Breast epithelium (tissue), 4 donors: Measurements from ENCODE around the gene SNAPC2. TPM values are rescaled to one million over a fixed set of nuclear protein-coding genes. Genes with fewer than 3 reads are reported as not detected.

ENCODE experiments used
- DNase-seq, 2 donors: peaks; one replicate each; pipeline ENCODE4 v3.0.0-alpha.2; 2019; ENCODE audit warnings: low spot score in 2 of 2
- H3K27ac ChIP-seq, 2 donors: fragments of 200-600 bp; sonication (generic) in 1 of 2; one replicate each; pipeline ENCODE4 v1.5.1; 2016 to 2019; ENCODE audit warnings: mild to moderate bottlenecking in 1 of 2
- H3K27me3 ChIP-seq, 2 donors: fragments of 200-600 bp; sonication (generic) in 1 of 2; one replicate each; pipeline versions ENCODE4 v1.5.1 to v1.6.0; 2017 to 2019; ENCODE audit warnings: control low read depth in 1 of 2, mild to moderate bottlenecking in 1 of 2
- H3K36me3 ChIP-seq: fragments of 200-600 bp; one replicate; pipeline ENCODE4 v1.5.1; 2019
- H3K4me1 ChIP-seq, 2 donors: fragments of 200-600 bp; sonication (generic); one replicate each; pipeline ENCODE4 v1.5.1; 2016 to 2019; ENCODE audit warnings: control low read depth in 1 of 2
- H3K4me3 ChIP-seq, 3 donors: fragments of 200-600 bp; sonication (generic); 1 replicate in 2 of 3; 2 replicates in 1 of 3; pipeline ENCODE4 v1.5.1; 2016 to 2019; ENCODE audit warnings: mild to moderate bottlenecking in 3 of 3, moderate library complexity in 2 of 3
- H3K9me3 ChIP-seq, 2 donors: fragments of 200-600 bp; sonication (generic) in 1 of 2; one replicate each; pipeline ENCODE4 v1.5.1; 2016 to 2019; ENCODE audit warnings: control low read depth in 1 of 2
- POLR2A ChIP-seq: fragments of 450-650 bp; IDR thresholded peaks from one replicate; pipeline ENCODE4 v1.6.1; 2016; ENCODE audit warnings: antibody characterized with exemption, mild to moderate bottlenecking, moderate library complexity
- POLR2AphosphoS5 ChIP-seq, 3 donors: sonication (generic); formaldehyde crosslinking; IDR thresholded peaks; one replicate each; pipeline ENCODE4 v1.6.1; 2017; ENCODE audit warnings: antibody characterized with exemption in 3 of 3
- intact Hi-C: fragments of 100-400 bp; cut with DNase I; formaldehyde crosslinking; loops from one replicate; pipeline ENCODE4 v1.15.1; 2023; ENCODE audit warnings: low total_unique reads
- total RNA-seq, 3 donors: library from RNA; depleted of rRNA; stranded (reverse); fragments of >200 nt; gene quantifications; one replicate each; pipeline ENCODE4 v1.1.0, GENCODE V29; 2016
- TF ChIP-seq, protein P1 (sequence below), 3 donors: fragments of 450-650 bp; IDR thresholded peaks; one replicate each; pipeline ENCODE4 v1.5.1; 2016 to 2017; ENCODE audit warnings: antibody characterized with exemption in 3 of 3, mild to moderate bottlenecking in 3 of 3, moderate library complexity in 3 of 3

The SNAPC2 gene
- total RNA-seq, 3 donors from 2014 or later, result 13.8 to 14.8 (median 13.8) TPM

GRCh38 chr19:7940841-7941240 lies 20.7 kb downstream of the SNAPC2 start:
- H3K4me1 ChIP-seq, result peaks cover 0 to 6% of the 10 kb centered on the region in 2 donors
- H3K9me3 ChIP-seq, result no peaks in the 10 kb centered on the region
- H3K36me3 ChIP-seq, result no peaks in the 10 kb centered on the region
- no peak overlapping the region for H3K4me3 ChIP-seq
- no peak overlapping the region for H3K27ac ChIP-seq
- DNase-seq, result no peak
- intact Hi-C loops, result no loop called here
- no peaks in the 10 kb centered on the region for H3K27me3 ChIP-seq
- TF ChIP-seq, protein P1, sequence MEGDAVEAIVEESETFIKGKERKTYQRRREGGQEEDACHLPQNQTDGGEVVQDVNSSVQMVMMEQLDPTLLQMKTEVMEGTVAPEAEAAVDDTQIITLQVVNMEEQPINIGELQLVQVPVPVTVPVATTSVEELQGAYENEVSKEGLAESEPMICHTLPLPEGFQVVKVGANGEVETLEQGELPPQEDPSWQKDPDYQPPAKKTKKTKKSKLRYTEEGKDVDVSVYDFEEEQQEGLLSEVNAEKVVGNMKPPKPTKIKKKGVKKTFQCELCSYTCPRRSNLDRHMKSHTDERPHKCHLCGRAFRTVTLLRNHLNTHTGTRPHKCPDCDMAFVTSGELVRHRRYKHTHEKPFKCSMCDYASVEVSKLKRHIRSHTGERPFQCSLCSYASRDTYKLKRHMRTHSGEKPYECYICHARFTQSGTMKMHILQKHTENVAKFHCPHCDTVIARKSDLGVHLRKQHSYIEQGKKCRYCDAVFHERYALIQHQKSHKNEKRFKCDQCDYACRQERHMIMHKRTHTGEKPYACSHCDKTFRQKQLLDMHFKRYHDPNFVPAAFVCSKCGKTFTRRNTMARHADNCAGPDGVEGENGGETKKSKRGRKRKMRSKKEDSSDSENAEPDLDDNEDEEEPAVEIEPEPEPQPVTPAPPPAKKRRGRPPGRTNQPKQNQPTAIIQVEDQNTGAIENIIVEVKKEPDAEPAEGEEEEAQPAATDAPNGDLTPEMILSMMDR (IDR thresholded peaks at IDR 0.05), result no peak
- no peak for TF ChIP-seq POLR2A
- TF ChIP-seq POLR2AphosphoS5 (IDR thresholded peaks at IDR 0.05), result no peak

DNA sequence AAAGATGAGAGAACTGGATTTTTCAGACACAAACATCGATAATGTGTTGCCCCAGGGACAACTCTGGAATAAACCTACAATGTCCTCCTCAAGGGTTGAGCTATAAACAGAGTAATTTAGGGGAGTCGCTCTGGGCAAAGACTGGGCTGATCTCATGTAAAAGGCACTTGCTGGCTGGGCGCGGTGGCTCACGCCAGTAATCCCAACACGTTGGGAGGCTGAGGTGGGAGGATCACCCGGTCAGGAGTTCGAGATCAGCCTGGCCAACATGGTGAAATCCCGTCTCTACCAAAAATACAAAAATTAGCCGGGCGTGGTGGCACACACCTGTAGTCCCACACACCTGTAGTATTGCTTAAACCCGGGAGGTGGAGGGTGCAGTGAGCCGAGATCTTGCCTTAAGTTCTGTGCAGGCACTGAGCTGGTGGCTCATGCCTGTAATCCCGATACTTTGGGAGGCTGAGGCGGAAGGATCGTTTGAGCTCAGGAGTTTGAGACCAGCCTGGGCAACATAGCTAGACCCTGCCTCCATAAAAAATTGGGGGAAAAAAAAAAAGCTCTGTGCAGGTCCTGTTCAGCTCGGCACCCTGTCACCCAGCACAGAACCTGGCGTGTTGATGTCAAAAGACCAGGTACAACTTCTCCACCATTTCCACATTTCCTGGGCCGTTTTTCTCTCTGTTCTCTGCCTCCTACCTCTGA lies 21.9 kb downstream of the SNAPC2 start:
- no peaks in the 10 kb centered on the region for H3K9me3 ChIP-seq
- DNase-seq, result no peak
- peak overlapping the region in 2 of 3 donors; percentile 75 to 86 for H3K4me3 ChIP-seq
- no peaks in the 10 kb centered on the region for H3K36me3 ChIP-seq
- no peaks in the 10 kb centered on the region for H3K27me3 ChIP-seq
- intact Hi-C loops, result no loop called here
- TF ChIP-seq POLR2A (no peak), POLR2AphosphoS5 (IDR thresholded peaks at IDR 0.05) (no peak)
- TF ChIP-seq, protein P1 (IDR thresholded peaks at IDR 0.05), result no peak
- no peak overlapping the region for H3K27ac ChIP-seq
- H3K4me1 ChIP-seq, result peaks cover 0 to 6% of the 10 kb centered on the region in 2 donors

- no peak for DNase-seq
- Histone ChIP-seq H3K9me3 (no peaks in the 10 kb centered on the region), H3K27me3 (no peaks in the 10 kb centered on the region), H3K4me3 (peak overlapping the region; percentile 75 to 86 (median 84)), H3K36me3 (no peaks in the 10 kb centered on the region), H3K27ac (peak overlapping the region; percentile 97 to 98), H3K4me1 (peaks cover 0 to 6% of the 10 kb centered on the region in 2 donors)
- TF ChIP-seq POLR2A, result no peak
- TF ChIP-seq, protein P1 (IDR thresholded peaks at IDR 0.05), result no peak
- intact Hi-C loops, result no loop called here
Observed at GRCh38 chr19:7942981-7943443, 22.9 kb downstream of the SNAPC2 start.

DNA sequence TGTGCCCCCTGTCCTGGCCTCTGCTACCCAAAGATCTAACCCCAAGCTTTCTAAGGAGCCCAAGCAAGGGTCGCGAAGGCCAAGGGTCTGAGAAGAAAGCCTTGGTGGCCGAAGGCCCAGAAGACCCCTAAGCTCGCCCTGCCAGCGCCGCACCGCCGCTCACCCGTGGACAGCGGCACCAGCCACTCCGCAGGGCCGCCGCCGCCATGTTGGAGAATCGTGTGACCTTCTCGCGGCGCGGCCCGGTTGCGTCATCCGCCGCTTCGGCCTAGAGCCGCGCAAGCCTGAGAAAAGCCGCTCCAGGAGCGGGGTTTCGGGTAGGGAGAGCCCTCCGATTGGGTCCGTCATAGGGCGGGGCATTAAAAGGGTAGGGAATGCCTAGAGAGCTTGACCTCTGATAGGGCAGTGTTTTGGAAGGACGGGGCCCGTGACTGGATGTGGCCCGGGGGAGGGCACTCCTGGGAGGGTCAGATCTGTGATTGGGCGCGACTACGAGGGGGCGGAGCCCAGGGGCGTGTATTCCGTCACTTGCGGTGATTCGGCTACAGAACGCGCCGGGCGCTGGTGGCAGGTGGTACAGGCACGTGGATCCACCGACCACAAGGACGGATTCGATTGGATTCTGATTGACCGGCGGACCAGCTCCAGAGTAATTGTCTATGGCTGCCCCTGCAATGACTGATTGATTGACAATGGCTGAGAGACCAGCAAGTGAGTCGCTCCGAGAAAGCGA lies 23.5 kb downstream of the SNAPC2 start, which contains the start of gene TIMM44:
Gene TIMM44 (minus strand): TSS at position 223 of the 733 bp plus-strand sequence. CDS start 15 bp downstream, at position 208.
- intact Hi-C loops, result no loop called here
- peak; percentile 99 to 100 for DNase-seq
- Histone ChIP-seq H3K9me3 (no peaks in the 10 kb centered on the region), H3K4me3 (peak within 1 kb of the TSS; percentile 75 to 86 (median 84)), H3K27ac (peak within 1 kb of the TSS; percentile 97 to 98), H3K4me1 (peaks cover 0 to 6% of the 10 kb centered on the region in 2 donors), H3K36me3 (no peaks in the 10 kb centered on the region), H3K27me3 (no peaks in the 10 kb centered on the region)
- TF ChIP-seq POLR2A (peak; percentile 13), POLR2AphosphoS5 (IDR thresholded peaks at IDR 0.05) (peak; percentile 85 to 96 (median 94))
- TF ChIP-seq, protein P1 (IDR thresholded peaks at IDR 0.05), result no peak
